Camera-type eye (tissue), 1 donor: ENCODE data around the gene DHCR24. TPM values are rescaled to one million over a fixed set of nuclear protein-coding genes. Genes with fewer than 3 reads are reported as not detected.

Experiments used
- total RNA-seq: library from RNA; depleted of rRNA; stranded (reverse); fragments of >200 nt; gene quantifications from one replicate; pipeline ENCODE4 v1.2.3, GENCODE V29; 2014

The DHCR24 gene, protein sequence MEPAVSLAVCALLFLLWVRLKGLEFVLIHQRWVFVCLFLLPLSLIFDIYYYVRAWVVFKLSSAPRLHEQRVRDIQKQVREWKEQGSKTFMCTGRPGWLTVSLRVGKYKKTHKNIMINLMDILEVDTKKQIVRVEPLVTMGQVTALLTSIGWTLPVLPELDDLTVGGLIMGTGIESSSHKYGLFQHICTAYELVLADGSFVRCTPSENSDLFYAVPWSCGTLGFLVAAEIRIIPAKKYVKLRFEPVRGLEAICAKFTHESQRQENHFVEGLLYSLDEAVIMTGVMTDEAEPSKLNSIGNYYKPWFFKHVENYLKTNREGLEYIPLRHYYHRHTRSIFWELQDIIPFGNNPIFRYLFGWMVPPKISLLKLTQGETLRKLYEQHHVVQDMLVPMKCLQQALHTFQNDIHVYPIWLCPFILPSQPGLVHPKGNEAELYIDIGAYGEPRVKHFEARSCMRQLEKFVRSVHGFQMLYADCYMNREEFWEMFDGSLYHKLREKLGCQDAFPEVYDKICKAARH
- total RNA-seq: 34.9 TPM

DNA sequence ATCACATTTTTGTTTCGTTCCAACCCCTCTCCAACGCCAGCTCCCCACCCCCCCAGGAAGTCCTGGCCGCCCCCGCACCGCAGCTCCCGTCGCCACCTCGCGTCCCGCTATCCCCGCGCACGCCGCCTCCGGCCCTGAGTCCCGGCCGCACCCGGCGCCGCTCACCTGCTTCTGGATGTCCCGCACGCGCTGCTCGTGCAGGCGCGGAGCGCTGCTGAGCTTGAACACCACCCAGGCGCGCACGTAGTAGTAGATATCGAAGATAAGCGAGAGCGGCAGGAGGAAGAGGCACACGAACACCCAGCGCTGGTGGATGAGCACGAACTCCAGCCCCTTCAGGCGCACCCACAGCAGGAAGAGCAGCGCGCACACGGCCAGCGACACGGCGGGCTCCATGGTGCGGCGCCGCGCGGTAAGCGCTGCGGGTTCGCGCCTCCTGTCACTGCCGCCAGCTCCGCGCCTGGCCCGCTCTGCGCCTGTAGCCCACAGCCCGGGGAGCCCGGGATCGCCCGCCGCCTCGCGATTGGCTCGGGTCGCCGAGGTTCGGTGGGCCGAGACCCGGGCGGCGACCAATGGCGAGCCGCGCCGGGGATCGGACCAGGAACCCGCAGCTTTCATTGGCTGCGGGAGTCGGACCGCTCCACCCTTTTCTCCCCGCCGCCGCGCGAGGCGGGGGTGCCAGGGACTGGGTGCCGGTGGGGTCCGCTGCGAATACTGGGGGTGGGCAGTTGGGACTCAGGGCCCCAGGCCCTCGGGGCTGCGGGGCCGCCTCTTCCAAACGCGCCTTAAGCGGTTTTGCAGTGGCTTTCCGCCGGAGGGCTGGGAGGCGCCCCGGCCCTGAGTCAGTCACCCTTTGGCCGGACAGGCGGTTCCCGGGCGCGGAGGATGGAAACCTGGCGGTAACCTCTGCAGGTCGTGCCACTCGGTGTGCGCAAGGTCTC is at the start of gene DHCR24:
Gene DHCR24 (minus strand): TSS at position 472 of the 941 bp plus-strand sequence. CDS start 76 bp downstream, at position 396.

DNA sequence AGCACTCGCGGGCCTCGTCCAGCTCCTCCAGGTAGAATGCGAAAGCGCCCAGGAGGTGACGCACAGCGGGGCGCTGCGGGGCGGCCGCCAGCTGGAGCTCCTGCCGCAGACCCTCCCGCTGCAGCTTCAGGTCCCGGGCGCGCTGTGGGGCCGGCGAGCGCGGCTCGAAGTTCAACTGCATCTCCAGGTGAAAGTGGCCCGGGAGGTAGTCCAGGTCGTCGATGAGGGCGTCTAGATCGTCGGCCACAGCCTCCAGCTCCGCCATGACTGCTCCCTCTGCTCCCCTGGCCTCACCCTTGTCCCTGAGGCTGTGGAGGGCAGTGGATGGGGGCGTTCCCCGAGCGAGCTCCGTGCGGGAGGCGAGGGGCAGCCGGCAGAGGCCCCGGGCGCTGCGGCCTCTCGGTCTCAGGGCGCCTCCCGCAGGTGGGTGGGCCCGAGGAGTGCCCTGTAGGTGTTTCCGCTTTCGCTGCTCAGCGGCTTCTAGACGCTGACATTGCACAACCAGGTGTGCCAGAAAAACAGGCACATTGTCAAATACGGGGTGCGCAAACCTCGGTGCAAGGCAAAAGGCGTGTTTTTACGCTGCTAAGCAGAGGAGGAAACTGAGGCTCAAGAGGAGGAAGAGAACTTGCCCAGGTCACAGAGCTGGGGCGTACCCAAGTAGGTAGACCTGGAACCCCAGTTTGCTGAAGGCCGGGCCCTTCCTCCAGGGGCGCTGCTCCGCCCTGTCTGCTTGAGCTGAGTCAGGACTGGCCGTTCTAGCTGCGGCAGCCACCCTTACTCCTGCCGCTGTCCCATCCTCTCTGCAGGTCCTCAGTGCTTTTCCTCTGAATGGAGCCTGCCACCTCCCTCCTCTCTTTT is 85.9 kb downstream of the DHCR24 start, which contains the start of gene TTC22:
Gene TTC22 (minus strand): TSS at position 425 of the 861 bp plus-strand sequence. CDS start 160 bp downstream, at position 265.

Other genes starting within 250 kb of the DHCR24 start
- 8.5 TPM for gene MROH7, start 245.4 kb downstream of the DHCR24 start, total RNA-seq
- gene TTC4, start 171.3 kb downstream of the DHCR24 start, total RNA-seq: 28.6 TPM
- 8.4 TPM for gene PARS2, start 122.7 kb downstream of the DHCR24 start, total RNA-seq
- 3.2 TPM for gene TTC22, start 85.9 kb downstream of the DHCR24 start, total RNA-seq
- 0.71 TPM for gene TMEM61, start 93.4 kb upstream of the DHCR24 start, total RNA-seq
- not detected for gene BSND, start 111.7 kb upstream of the DHCR24 start, total RNA-seq
- gene PCSK9, start 152.4 kb upstream of the DHCR24 start, total RNA-seq: 1.1 TPM